Kidney (tissue), 14 donors: ENCODE data around the gene OR9Q1. TPM values are rescaled to one million over a fixed set of nuclear protein-coding genes. Genes with fewer than 3 reads are reported as not detected.

ENCODE experiments used
- DNase-seq, 5 donors: peaks; one replicate each; pipeline ENCODE4 v3.0.0-alpha.2; 2013 to 2020
- FAIRE-seq: peaks from 2 replicates; lab custom pipeline; 2012; peaks lifted over from hg19 to GRCh38; lab: Jason Lieb, UNC
- H3K27ac ChIP-seq, 2 donors: one replicate each; pipeline ENCODE4 v1.7.0; 2013; ENCODE audit warnings: low read depth in 2 of 2, low read length in 2 of 2, inconsistent platforms in 1 of 2
- H3K27me3 ChIP-seq: one replicate; pipeline ENCODE4 v1.7.1; 2013; ENCODE audit warnings: low read length, inconsistent platforms; ENCODE audit not compliant: control insufficient read depth, insufficient read depth
- H3K36me3 ChIP-seq, 3 donors: one replicate each; pipeline versions ENCODE4 v1.7.0 to v1.7.1; 2013; ENCODE audit warnings: low read length in 3 of 3, control low read depth in 1 of 3, inconsistent platforms in 1 of 3; ENCODE audit not compliant: insufficient read depth in 3 of 3, control insufficient read depth in 2 of 3
- H3K4me1 ChIP-seq, 3 donors: one replicate each; pipeline versions ENCODE4 v1.7.0 to v1.7.1; 2013; ENCODE audit warnings: low read length in 3 of 3, inconsistent platforms in 1 of 3, low read depth in 1 of 3; ENCODE audit not compliant: control insufficient read depth in 2 of 3, insufficient read depth in 2 of 3
- H3K4me3 ChIP-seq, 3 donors: one replicate each; pipeline versions ENCODE4 v1.7.0 to v1.8.1; 2013; ENCODE audit warnings: low read length in 3 of 3, control low read depth in 1 of 3, inconsistent platforms in 1 of 3
- H3K9ac ChIP-seq, 3 donors: one replicate each; pipeline versions ENCODE4 v1.7.0 to v1.7.1; 2013; ENCODE audit warnings: low read length in 3 of 3, control low read depth in 1 of 3, inconsistent platforms in 1 of 3
- H3K9me3 ChIP-seq, 3 donors: one replicate each; pipeline versions ENCODE4 v1.7.0 to v1.7.1; 2013; ENCODE audit warnings: low read length in 3 of 3, control low read depth in 1 of 3, inconsistent platforms in 1 of 3; ENCODE audit not compliant: control insufficient read depth in 2 of 3, insufficient read depth in 1 of 3
- intact Hi-C: fragments of 100-400 bp; cut with DNase I; formaldehyde crosslinking; loops from one replicate; pipeline ENCODE4 v1.11.1; 2022
- polyA plus RNA-seq: library from polyadenylated mRNA; stranded (reverse); fragments of 350-450 nt; fragmentation: Illumina TruSeq; extraction: RNeasy Lipid Tissue Mini Kit (QIAGEN cat#74804); gene quantifications from one replicate; pipeline ENCODE4 v1.2.3, GENCODE V29; 2014; ENCODE audit warnings: low read depth, low replicate concordance; ENCODE audit not compliant: insufficient read depth
- total RNA-seq: library from RNA; stranded (reverse); fragmentation: NEBNext Ultra II Directional; extraction: Animal tissue kit (Norgen Biotek cat#: 25700); gene quantifications from one replicate; pipeline ENCODE4 v1.2.1, GENCODE V29; 2021
- TF ChIP-seq, protein P1 (sequence below): IDR thresholded peaks from 3 replicates; pipeline ENCODE4 v1.5.1; 2012; ENCODE audit warnings: mild to moderate bottlenecking, moderate library complexity, borderline replicate concordance; ENCODE audit not compliant: insufficient read depth; ENCODE audit errors: extremely low read depth
- donor health status: control.
- donor health status: control.
- donor health status: control.
- donor health status: control.
- donor health status: control.
- donor health status: DM: yes; HTN: yes; CAD: no.
- donor health status: Normal renal cell carcinoma (clear cell type).

Gene OR9Q1
- total and polyA plus RNA-seq, 2 donors from 2014 or later: not detected

DNA sequence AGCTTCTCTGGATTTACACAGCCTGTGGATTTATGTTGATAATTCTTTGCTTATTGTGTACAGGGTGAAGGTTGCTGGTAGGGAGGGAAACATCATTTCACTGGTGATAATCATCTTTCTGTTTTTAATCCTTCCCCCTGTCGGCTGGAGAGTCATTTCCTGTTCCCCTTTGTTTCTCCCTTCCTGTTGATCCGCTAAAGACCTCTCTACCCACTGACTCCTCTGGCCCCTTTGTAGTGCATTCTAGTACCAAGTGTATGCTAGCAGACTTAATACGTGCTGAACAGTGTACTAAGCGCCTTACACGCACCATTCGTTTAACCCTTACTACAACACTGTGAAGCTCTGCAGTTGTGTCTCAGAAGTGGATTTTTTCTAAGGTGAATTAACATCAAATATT lies 19.0 kb upstream of the OR9Q1 start:
- Histone ChIP-seq H3K27ac (no peak overlapping the region), H3K9me3 (peaks cover 0 to 3% (median 0%) of the 10 kb centered on the region in 3 donors), H3K27me3 (no peaks in the 10 kb centered on the region), H3K9ac (no peak overlapping the region), H3K36me3 (no peaks in the 10 kb centered on the region), H3K4me3 (no peak overlapping the region), H3K4me1 (no peaks in the 10 kb centered on the region)
- no peak for FAIRE-seq
- intact Hi-C loops: no loop called here
- TF ChIP-seq, protein P1, sequence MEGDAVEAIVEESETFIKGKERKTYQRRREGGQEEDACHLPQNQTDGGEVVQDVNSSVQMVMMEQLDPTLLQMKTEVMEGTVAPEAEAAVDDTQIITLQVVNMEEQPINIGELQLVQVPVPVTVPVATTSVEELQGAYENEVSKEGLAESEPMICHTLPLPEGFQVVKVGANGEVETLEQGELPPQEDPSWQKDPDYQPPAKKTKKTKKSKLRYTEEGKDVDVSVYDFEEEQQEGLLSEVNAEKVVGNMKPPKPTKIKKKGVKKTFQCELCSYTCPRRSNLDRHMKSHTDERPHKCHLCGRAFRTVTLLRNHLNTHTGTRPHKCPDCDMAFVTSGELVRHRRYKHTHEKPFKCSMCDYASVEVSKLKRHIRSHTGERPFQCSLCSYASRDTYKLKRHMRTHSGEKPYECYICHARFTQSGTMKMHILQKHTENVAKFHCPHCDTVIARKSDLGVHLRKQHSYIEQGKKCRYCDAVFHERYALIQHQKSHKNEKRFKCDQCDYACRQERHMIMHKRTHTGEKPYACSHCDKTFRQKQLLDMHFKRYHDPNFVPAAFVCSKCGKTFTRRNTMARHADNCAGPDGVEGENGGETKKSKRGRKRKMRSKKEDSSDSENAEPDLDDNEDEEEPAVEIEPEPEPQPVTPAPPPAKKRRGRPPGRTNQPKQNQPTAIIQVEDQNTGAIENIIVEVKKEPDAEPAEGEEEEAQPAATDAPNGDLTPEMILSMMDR: no peak
- DNase-seq: peak in 1 of 5 donors; percentile 17

DNA sequence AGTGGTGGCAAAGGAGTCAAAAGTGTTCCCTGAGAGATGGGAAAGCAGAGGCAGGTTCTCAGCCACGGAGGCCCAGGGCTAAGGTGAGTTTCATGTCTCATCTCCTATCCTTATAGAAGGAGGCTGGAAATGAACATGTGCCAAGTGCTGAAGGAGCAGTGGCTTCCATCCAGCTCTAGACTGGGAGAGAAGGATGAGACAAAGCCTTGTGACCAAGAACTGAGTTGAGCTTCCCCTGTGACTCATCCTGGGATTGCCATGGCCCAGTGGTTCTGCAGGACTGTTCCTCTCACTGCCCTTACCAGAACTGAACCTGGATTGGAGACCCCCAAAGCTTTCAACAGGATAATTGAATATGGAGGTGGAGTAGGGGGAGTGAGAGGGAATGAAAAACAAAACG lies 16.7 kb upstream of the OR9Q1 start:
- Histone ChIP-seq H3K9me3 (no peaks in the 10 kb centered on the region), H3K27ac (no peak overlapping the region), H3K9ac (no peak overlapping the region), H3K4me3 (no peak overlapping the region), H3K4me1 (no peaks in the 10 kb centered on the region), H3K36me3 (no peaks in the 10 kb centered on the region), H3K27me3 (no peaks in the 10 kb centered on the region)
- FAIRE-seq (no peak), DNase-seq (no peak)
- intact Hi-C loops: no loop called here
- TF ChIP-seq, protein P1: no peak

DNA sequence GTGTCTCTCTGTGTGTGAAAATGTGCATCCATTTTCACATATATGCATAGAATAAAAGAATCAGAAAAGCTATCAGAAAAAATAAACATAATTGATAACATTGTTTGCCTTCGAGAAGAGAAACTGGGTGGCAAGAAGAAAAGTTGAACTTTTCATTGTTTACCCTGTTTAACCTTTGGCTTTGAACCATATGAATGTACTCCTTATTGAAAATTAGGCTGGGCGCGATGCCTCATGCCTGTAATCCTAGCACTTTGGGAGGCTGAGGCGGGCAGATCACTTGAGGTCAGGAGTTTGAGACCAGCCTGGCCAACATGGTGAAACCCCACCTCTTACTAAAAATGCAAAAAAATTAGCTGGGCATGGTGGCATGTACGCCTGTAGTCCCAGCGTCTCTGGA lies 11.9 kb upstream of the OR9Q1 start:
- Histone ChIP-seq H3K9ac (no peak overlapping the region), H3K9me3 (no peaks in the 10 kb centered on the region), H3K4me3 (no peak overlapping the region), H3K36me3 (no peaks in the 10 kb centered on the region), H3K27ac (no peak overlapping the region), H3K27me3 (no peaks in the 10 kb centered on the region), H3K4me1 (no peaks in the 10 kb centered on the region)
- no peak for DNase-seq
- TF ChIP-seq, protein P1: no peak
- FAIRE-seq: no peak
- intact Hi-C loops: no loop called here

DNA sequence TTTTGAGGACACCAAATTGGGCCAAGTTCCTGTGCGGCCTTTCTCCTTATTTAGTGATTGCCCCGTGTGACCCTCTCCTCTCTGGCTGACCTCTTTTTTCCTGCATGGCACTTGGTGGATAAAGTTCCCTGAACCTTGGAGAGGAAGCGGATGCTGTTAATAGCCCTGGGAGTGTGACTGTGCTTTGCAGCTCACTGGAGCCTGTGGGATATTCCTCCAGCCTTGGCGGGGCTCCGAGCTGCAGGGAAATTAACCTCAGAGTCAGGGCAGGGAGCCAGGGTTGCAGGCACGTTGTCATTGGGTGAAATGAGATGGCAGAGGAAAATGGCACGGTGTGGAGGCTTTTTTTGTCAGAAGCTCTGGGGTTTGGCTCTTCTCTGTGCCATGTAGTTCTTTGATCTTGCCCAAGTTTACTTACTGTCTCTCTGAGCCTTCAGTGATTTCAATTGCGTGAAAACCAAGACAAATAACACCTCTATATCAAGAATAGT lies 965 bp downstream of the OR9Q1 start:
- no peaks in the 10 kb centered on the region for H3K9me3 ChIP-seq
- H3K4me3 ChIP-seq: no peak overlapping the region
- DNase-seq: peak; percentile 36 to 95 (median 52)
- no peak overlapping the region for H3K9ac ChIP-seq
- no peaks in the 10 kb centered on the region for H3K36me3 ChIP-seq
- intact Hi-C loops: no loop called here
- H3K27me3 ChIP-seq: no peaks in the 10 kb centered on the region
- peak overlapping the region; percentile 47 to 72 for H3K27ac ChIP-seq
- peaks cover 0 to 22% (median 15%) of the 10 kb centered on the region in 3 donors for H3K4me1 ChIP-seq
- TF ChIP-seq, protein P1: no peak
- FAIRE-seq: peak; percentile 61
